Tibial nerve (tissue), 4 donors: ENCODE results near the gene MED12L.

ENCODE experiments used
- EP300 ChIP-seq, 2 donors: sonication (generic); formaldehyde crosslinking; IDR thresholded peaks; one replicate each; pipeline ENCODE4 v1.6.1; 2017; ENCODE audit warnings: antibody characterized with exemption in 2 of 2, mild to moderate bottlenecking in 1 of 2
- TF ChIP-seq, protein P1 (sequence below), 5 experiments: fragments of 200-600 bp in 3 of 5; fragments of 450-650 bp in 2 of 5; sonication (generic) in 3 of 5; IDR thresholded peaks; one replicate each; pipeline ENCODE4 v1.5.1; 2016 to 2019; ENCODE audit warnings: antibody characterized with exemption in 5 of 5, mild to moderate bottlenecking in 3 of 5, moderate library complexity in 2 of 5

GRCh38 chr3:151265166-151265565 is 179.7 kb downstream of the MED12L start:
- TF ChIP-seq, protein P1, sequence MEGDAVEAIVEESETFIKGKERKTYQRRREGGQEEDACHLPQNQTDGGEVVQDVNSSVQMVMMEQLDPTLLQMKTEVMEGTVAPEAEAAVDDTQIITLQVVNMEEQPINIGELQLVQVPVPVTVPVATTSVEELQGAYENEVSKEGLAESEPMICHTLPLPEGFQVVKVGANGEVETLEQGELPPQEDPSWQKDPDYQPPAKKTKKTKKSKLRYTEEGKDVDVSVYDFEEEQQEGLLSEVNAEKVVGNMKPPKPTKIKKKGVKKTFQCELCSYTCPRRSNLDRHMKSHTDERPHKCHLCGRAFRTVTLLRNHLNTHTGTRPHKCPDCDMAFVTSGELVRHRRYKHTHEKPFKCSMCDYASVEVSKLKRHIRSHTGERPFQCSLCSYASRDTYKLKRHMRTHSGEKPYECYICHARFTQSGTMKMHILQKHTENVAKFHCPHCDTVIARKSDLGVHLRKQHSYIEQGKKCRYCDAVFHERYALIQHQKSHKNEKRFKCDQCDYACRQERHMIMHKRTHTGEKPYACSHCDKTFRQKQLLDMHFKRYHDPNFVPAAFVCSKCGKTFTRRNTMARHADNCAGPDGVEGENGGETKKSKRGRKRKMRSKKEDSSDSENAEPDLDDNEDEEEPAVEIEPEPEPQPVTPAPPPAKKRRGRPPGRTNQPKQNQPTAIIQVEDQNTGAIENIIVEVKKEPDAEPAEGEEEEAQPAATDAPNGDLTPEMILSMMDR (IDR thresholded peaks at IDR 0.05): no peak
- TF ChIP-seq EP300 (IDR thresholded peaks at IDR 0.05): no peak
